Activated CD4-positive, alpha-beta T cell treated with anti-CD3 and anti-CD28 coated beads for 4 hours (primary cell): ENCODE measurements around the gene UMODL1.
"Not testable (repeated sequence)": the region's sequence is repeated elsewhere in the genome, so short reads cannot be mapped to it uniquely, and the experiment has no call there.

Experiments
- DNase-seq, 2 donors: peaks; one replicate each; pipeline ENCODE4 v3.0.0-alpha.2; 2020

Gene UMODL1

GRCh38 chr21:42101246-42101645 is 30.1 kb downstream of the UMODL1 start:
- no peak for DNase-seq

DNA sequence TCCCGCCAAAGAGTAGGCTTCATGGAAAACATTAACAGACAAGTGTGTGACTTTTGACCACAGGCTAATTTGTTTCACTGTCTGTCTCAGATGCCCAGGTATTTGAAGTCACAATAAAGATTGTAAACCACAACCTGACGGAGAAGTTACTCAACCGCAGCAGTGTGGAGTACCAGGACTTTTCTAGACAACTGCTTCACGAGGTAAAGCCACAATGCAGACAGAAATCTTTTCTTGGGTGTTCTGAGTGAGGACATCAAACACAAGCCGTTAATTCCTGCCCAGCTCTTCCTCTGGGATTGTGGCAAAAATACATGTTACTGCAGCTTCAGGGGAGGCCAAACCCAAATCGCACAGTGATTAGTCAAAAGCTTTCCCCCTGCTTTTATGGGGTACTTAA is 31.0 kb downstream of the UMODL1 start:
- DNase-seq, result no peak

- no peak for DNase-seq
Measured at GRCh38 chr21:42102526-42102925, 31.4 kb downstream of the UMODL1 start.

- no peak for DNase-seq
Measured at GRCh38 chr21:42102991-42103390, 31.9 kb downstream of the UMODL1 start.

DNA sequence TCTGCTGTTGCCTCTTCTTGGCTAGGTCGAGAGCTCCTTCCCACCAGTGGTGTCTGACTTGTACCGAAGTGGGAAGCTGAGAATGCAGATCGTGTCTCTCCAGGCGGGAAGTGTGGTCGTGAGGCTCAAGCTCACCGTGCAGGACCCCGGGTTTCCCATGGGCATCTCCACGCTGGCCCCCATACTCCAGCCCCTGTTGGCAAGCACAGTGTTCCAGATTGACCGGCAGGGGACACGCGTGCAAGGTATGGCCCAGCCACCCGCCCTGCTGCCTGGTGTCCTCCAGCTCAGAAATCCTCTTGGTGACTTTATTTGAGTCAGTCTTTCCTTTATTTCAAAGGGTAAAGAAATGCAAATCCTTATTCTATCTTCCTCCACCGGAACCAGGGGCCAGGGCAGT is 32.7 kb downstream of the UMODL1 start:
- no peak for DNase-seq

DNA sequence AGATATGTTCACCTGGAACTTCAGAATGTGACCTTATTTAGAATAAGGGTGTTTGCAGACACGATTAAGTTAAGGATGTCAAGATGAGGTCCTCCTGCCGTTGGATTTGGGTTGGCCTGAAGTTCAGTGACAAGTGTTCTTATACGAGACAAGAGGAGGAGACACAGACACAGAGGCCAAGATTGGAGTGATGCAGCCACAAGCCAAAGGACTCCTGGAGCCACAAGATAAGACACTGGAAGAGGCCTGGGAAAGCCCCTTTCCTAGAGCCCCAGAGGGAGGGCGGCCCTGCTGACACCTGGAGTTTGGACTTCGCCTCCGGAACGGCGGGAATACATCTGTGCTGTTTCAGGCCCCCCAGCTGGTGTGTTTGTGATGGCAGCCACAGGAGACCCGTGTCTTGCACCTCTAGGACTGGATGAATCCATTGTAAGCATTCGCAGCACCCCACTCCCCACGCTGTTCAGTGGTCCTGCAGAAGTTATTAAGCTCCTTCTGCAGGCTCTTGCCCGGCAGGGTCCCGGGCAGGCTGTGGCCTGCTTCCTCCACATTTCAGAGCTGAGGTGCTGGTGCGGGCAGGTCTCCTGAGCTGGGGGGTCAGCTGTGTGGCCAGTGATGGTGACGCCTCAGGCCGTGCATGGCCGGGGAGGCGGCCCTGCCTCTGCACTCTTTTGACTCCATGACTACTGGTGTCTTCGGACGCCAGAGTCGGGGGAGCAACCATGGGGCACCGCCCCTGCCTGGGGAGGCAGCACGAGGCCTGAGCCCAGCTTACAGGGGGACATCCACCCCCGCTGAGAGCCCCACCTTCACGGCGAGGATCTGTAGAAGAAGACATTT is 34.6 kb downstream of the UMODL1 start:
- no peak for DNase-seq

DNA sequence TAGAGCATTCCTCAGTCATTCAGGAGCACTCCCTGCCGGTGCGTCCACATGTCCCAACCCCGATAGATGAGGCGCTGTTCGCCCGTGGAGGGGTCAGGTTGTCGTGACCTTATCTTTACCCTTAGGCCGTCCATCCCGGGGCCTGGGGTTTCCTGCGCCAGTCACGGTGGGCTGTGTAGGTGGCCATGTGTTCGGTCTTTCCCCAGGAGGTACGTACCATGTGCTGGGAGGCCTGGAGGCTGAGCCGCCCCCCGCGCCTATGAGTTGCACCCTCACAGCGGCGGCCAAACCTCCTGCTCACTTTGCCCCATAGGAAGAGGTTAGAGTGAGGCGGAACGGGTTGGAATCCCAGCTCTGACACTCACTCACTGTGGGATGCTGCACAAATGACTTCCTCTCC is 35.3 kb downstream of the UMODL1 start:
- no peak for DNase-seq

DNA sequence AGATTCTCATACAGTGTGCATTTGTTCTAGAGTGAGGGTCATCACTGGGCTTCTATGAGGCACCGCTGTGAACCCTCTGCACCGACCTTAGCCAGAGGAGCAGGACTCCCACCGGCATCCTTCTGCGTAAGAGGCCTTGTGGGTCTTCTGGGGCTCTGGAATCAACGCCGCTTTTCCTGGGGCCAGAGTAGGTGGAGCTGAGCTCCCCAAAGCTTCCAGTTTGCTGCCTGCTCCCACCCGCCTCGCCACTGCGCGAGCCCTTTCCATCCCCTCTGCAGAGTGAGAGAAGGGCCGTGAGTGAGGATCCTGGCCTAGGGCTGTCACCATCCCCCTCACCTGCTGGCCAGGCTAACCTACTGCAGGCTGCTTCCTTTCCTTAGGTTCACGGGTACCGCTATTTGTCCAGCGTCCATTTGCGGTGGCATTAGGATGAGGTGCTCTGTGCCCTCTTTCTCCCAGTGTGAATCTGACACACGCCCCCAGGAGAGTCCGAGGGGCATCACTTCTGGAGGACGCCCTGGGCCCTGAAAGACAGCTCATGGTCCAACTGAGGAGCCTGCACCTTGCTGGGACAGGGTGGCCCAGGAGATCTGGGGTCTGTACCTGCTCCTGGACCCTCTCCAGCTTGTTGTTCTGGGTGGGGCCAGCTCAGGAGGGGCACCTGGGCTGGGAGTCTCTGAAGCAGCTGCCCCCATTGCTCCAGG is 36.2 kb downstream of the UMODL1 start:
- DNase-seq, result no peak

GRCh38 chr21:42107881-42108553 is 36.9 kb downstream of the UMODL1 start:
- peak; percentile 59 to 65 for DNase-seq

- DNase-seq, result no peak
Measured at GRCh38 chr21:42108554-42109340, 37.6 kb downstream of the UMODL1 start.

DNA sequence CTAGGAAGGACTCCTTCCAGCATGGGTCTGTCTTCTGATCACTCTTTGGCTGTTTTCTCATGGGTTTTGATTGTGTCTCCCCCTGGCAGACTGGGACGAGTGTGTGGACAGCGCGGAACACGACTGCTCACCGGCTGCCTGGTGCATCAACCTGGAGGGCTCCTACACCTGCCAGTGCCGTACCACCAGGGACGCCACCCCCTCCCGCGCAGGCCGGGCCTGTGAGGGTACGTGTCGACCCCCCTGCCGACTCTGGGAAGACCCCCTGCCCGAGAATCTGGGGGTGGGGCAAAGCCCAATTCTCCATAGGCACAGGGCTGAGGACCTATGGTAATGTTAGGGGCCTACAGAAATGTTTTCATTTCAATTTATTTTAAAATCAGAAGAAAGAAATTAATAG is 38.4 kb downstream of the UMODL1 start:
- no peak for DNase-seq

DNA sequence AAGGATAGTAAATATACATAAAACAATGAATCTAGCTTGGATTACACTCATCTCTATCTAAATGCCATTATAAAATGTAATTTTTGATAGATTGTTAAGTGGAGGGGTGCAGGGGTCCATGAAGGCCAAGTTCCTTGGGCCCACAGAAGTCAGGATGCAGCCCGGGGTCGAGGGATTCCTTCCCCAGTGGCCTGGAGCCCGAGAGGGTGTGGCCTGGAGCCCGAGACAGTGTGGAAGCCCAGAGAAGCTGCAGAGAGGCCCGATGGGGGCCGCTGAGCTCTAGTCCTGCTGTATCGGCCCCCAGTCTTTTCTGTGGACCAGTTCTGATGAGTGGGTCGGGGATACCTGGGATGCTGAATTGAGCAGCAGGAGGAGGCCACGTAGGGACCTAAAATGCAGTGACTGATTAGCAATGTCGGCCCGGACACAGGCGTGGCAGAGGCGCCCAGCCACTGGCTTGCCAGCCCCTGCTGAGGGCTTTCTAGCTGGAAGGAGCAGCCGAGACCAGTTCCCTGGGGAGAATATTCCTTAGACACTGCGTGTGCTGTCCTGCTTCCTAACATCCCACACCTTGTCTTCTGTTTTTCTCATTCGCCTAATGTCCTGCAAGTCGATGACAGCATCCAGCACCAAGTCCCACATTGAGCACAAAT is 38.9 kb downstream of the UMODL1 start:
- DNase-seq, result no peak

GRCh38 chr21:42110691-42111469 is 39.8 kb downstream of the UMODL1 start:
- no peak for DNase-seq

GRCh38 chr21:42111470-42111743 is 40.3 kb downstream of the UMODL1 start:
- no peak for DNase-seq

GRCh38 chr21:42111811-42112210 is 40.7 kb downstream of the UMODL1 start:
- no peak for DNase-seq

- no peak for DNase-seq
Measured at GRCh38 chr21:42112238-42112637, 41.1 kb downstream of the UMODL1 start.

GRCh38 chr21:42112857-42113256 is 41.7 kb downstream of the UMODL1 start:
- DNase-seq, result no peak

DNA sequence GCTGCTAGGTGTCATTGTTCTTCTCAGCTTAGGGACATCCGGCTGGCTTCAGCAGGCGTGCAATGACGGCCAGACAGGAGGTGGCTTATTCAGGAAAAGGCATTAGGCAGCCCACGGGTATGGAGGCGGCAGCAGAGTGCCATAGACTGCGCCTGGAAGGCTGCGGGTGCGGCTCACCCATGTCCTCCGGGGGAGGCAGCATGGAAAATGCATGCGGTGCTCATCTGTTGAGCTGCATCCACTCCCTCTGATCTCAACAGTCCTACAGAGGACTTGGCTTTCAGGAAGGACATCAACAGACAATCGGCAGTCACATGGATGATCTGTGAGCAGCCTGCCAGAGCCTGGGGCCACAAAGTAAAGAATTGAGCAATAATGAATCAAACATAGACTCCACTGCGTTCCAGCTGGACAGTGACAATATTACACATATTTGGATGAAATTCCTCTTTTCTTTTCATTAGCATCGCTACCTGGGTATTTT is 42.9 kb downstream of the UMODL1 start:
- no peak for DNase-seq

GRCh38 chr21:42114646-42115045 is 43.5 kb downstream of the UMODL1 start:
- no peak for DNase-seq

- DNase-seq, result no peak
Measured at GRCh38 chr21:42115136-42115683, 44.1 kb downstream of the UMODL1 start.

DNA sequence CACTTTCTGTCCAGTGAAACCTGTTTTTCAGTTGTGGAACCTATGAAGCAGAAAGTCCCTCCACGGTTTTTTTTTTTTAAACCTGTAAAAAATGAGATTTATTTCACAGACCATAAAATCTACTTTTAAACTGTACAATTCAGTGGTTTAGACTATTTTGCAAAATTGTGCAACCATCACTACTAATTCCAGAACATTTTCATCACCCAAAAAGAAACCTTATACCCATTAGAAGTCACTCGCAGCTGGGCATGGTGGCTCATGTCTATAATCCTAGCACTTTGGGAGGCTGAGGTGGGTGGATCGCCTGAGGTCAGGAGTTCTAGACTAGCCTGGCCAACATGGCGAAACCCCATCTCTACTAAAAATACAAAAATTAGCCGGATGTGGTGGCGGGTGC is 45.4 kb downstream of the UMODL1 start:
- DNase-seq, result not testable (repeated sequence)
